NCI-H2107 (cell line): ENCODE results near the gene TMEM87B.

ENCODE experiments used
- DNase-seq: peaks from one replicate; lab custom pipeline; 2025; lab: John Stamatoyannopoulos, UW

Gene TMEM87B

DNA sequence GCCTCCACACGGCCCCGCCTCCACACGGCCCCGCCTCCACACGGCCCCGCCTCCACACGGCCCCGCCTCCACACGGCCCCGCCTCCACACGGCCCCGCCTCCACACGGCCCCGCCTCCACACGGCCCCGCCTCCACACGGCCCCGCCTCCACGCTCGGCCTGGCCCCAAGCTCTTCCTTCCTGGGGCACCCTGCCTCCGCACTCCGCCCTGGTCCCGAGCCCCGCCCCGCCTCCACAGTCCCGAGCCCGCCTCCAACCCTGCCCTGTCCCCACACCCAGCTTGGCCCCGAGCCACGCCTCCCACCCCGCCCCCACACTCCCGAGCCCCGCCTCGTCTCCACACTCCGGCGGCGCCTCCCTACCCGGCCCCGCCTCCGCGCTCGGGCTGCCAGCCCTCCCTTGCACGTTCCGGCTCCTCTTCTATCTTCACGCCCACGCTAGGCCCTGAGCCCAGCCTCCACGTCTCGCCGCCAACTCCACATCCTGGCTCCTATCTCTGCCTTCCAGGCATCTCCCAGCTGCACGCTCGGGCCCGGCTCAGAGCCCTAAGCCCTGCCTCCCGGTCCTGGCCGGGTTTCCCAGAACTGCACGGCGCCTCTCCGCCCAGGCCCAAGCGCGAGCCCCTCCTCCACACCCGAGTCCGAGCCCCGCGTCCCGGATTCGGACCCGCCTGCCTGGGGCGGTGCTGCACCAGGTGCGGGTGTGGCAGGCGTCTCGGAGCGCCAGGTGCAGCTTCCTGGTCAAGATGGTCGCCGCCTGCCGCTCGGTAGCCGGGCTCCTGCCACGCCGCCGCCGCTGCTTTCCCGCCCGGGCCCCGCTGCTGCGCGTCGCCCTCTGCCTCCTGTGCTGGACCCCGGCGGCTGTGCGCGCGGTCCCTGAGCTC is at the start of gene TMEM87B:
Gene TMEM87B (plus strand): TSS at position 423 of the 883 bp plus-strand sequence. CDS start 323 bp downstream, at position 746.
- DNase-seq = peak; percentile 78

DNA sequence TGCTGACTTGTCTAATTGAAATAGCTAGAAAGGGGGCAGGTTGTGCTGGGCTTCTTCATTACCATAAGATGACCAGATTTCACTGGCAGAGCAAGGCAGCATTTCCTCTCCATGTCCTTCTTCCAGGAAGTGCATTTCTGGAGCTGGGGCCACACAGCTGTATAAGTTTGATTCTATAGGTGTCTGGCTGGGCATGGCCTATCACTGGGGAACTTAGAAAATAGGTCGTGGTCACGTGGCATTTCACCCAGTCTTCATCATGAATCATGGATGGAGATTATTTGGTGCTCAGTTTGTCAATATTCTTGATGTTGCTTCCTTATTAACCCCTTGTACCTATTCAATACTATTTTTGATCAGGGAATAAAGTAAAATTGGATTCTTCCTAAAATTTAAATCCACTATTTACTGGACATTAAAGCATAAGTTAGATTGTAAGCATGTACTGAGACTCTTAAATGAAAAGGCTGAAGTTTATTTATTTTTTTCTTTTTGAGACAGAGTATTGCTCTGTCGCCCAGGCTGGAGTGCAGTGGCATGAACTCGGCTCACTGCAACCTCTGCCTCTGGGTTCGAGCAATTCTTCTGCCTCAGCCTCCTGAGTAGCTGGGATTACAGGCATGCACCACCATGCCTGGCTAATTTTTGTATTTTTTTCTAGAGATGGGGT is 49.5 kb upstream of the TMEM87B start:
- no peak for DNase-seq

DNA sequence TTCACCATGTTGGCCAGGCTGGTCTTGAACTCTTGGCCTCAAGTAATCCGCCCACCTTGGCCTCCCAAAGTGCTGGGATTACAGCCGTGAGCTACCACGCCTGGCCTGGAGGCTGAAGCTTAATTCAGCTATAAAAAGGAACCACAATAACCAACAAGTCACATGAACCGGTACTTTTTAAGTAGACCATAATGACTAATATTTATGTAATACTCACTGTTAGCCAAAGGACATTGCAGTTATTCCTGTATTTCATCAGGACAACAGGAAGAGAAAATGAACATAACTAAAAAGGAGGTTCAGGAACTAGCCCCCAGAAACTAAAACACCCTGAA is 49.0 kb upstream of the TMEM87B start:
- no peak for DNase-seq

DNA sequence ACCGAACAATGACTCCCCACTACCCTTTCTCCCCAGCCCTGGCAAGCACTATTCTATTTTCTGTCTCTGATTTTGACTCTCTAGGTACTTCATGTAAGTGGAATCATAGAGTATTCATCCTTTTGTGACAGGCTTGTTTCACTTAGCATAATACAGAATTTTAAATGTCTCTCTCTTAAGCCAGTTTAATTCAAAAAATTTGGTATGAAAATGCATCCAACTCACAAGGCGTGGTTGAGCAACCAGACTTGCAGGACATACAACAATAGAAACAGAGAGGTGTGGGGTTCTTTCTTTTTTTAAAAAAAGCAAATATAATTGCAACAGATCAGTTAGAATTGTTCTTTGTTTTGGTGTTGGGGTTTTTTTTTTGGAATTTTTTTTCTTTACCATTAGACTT is 47.6 kb upstream of the TMEM87B start:
- DNase-seq = no peak

DNA sequence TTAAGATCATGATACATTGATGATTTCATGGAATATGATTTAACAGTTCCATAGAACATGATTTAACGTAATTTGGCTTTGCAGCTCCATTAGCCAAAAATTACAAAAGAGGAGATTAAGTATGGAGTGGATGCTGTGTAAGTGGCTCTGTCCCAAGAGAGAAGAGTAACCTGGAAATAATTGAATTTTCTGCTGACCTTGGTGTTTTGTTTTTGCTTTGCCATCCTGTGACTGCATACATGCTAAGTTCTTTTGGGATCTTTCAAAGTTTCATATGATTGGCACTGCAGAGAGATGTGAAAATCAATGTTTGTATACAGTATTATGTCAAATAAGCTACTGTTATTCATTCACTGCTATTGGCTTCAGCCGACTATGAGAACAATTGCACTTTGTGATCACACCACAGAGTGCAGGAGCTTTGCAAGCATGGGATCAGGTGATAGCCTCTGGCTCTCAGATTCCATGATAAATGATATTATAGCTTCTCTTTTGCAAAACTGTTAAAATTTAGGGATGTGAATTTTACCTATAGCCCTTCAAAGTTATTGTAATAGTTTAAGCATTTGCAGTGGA is 46.1 kb upstream of the TMEM87B start:
- no peak for DNase-seq

DNA sequence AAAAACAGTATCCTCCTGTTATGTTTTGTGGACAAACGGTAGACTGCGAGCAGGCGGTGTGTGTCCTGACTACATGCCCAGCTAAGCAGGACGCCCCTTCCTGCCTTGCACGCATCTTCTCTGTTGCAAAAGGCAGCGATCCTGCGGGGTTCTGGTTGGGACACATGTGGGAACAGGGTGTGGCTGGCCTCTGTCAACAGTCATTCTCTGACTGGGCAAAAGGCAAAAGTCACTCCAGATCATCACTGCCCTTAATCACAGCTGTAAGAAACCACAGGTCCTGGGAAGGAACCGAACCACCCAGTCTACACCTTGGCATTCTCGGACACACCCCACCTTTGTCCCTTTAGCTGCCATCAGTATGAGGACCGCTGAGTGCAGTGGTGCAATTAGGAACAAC is 44.3 kb upstream of the TMEM87B start:
- DNase-seq = no peak

DNA sequence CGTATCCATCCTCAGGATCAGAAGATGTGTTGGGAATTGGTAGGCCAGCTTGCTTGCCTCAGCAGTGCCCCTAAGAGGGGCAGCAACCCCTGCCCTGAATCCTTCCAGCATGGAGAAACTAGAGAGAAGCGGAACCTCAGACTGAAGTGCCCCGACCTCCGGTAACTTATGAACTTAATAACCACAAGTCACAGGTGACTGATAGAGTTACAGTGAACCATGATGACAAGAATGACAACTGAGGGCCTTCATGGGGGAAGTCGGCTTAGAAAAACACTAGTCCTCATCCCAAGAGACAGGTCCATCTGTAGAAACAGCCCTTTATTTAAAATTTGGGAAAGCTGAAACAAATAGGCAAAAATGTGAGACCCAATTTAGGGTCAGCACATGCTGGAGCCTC is 42.5 kb upstream of the TMEM87B start:
- DNase-seq = no peak

DNA sequence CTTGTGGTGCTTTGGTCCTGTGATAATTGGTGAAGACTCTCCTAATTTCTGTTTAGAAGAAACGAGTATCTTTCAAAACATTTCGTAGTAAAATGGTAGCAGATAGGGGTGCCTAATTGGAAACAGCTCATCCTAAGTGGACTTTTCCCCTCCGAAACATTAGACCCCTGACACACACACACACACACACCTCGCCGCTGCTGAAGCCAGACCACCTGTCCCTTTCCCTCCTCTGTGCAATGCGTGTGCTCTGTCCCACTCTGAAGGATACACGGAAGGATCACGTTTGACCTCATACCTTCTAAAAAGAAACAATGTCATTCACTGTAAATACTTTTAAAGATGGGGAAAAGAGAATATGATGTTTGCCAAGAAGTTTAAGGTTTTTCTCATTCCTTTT is 36.2 kb upstream of the TMEM87B start:
- no peak for DNase-seq

DNA sequence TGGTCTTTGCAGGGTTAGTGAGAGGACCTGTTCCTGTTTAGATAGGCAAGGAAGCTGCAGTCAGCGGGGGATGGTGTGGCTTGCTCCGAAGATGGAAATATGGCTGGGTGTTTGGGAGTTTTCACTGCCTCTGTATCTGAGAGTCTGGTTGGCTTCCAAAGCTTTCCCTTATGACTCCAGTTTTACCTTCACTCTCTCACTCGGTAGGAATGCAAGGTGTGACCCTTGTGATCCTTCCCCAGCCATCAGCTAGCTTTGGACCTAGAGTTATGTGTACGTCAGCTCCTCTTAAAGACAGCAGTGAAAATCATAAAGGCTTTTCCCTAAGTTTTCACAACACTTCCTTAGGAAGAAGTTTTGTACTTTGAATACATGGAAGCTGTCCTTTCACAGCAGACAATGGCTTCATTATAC is 35.5 kb upstream of the TMEM87B start:
- no peak for DNase-seq

- no peak for DNase-seq
Observed at GRCh38 chr2:112020561-112020960, 34.5 kb upstream of the TMEM87B start.

DNA sequence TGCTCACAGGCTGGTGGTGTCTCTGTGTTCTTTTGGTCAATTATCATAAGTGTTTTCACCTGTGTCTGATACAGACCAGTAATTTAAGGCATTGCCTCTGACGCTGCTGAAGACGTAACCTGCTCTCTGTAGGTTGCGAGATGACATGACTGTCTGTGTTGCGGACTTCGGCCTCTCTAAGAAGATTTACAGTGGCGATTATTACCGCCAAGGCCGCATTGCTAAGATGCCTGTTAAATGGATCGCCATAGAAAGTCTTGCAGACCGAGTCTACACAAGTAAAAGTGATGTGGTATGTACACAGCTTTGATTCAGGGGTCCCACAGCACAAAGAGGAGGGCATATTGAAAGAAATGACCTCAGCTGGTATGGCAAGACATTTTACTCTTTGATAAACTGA is 33.8 kb upstream of the TMEM87B start:
- DNase-seq = no peak

DNA sequence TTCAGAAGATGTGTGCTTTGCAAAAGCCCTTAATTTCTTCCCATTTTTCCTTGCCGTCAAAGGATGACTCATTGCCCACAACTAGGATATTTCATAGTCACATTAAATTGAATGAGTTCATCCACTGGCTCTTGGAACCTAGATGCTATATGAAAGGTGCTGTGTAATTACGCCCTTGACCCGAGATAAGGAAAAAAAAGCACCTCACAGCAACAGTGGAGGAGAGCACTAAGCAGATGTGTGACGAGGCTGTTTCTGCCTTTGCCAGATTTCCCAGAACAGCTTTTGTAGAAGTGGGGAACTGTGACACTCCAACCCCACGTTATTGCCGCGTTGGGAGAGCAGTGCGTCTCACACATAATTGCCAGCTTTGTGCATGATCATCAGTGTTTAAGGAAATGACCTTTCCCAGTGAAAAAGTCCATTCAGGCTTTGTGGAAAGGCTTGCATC is 33.3 kb upstream of the TMEM87B start:
- no peak for DNase-seq

GRCh38 chr2:112023707-112024106 is 31.4 kb upstream of the TMEM87B start:
- no peak for DNase-seq

GRCh38 chr2:112024231-112024630 is 30.8 kb upstream of the TMEM87B start:
- DNase-seq = no peak

DNA sequence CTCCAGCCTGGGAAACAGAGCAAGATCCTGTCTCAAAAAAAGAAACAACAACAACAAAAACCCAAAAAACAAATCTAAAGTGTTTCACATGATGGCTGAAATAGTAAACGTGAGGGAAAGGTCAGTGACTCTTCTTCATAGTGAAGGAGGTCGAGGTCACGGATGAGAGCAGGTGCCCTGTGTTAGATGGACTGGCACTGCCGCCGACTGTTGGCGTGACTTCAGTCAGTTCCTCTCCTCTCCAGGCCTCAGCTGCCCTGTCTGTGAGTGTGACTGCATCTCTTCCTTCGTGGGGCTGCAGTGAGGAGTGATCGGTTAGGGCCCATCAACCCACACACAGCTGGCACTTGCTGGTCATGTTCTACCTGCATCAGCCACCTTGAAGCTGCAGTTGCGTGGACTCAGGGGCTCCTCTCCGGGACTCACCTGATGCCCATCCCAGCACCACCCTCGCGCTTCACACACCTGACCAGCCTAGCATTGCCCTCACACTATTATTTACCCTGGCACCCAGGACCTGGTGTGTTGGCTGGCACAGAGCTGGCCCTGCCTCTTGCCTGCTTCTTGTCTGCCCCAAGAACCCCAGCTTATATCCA is 30.1 kb upstream of the TMEM87B start:
- no peak for DNase-seq

- DNase-seq = no peak
Observed at GRCh38 chr2:112026509-112026908, 28.6 kb upstream of the TMEM87B start.

GRCh38 chr2:112027767-112028166 is 27.3 kb upstream of the TMEM87B start:
- DNase-seq = no peak

DNA sequence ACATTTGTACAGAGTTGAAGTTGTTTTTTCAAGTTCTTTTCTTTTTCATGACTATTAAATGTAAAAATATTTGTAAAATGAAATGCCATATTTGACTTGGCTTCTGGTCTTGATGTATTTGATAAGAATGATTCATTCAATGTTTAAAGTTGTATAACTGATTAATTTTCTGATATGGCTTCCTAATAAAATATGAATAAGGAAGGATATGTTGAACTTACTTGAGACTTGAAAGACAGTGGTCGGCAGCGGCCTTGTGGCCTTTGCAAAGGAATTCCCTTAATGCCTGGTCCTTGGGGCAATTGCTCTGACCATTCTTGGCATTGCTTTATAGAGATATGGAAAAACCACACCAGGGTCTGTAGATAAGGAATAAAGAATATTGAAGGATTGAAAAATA is 25.9 kb upstream of the TMEM87B start:
- DNase-seq = no peak

DNA sequence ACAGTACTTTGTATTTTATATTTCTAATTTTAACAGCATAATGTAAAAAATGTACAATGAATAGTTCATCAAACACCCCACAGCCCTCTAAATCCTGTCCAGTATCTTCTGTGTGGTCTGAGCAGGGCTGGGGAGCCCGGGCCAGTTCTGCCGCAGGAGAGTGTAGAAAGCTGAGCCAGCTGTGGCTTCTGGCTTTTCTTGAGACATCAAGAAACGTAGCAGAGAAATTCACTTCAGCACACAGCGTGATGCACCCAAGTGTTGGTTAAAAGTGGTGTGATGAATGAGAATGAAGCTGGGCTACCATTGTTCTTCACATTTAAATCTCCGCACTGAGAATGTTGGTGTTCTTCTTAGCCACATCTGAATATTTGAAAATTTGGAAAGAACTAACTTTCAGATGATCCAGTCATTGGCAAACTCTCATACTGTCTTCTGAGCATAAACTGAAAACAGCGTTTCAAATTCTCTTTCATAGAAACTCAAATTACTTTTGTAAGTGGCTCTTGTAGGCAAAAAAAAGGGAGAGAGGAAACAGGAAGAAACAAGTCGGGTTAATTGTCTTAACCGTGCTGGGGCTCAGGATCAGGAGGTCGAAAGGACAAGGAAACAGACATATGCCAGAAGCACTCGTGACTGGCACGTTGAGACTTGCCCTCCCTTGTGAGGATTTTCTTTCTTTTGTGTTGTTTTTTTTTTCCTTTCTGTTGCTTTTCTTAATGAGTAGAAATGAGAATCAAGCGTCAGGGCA is 23.4 kb upstream of the TMEM87B start:
- no peak for DNase-seq

DNA sequence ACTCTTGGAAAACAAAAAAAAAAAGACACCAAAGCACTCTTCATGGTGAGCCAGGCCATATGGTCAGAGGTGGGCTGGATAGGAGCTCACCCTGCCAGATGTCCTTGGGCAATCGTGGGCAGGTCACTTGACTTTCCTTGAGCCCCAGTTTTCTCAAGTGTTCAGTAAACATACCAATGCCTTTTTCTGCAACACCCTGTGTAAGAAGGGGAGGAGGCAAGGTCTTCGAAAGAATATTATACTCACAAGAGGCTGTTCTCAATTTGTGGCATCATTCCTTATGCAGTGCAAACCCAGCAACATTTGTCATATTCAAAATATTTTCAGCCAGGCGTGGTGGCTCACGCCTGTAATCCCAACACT is 22.9 kb upstream of the TMEM87B start:
- no peak for DNase-seq

GRCh38 chr2:112032689-112033465 is 22.2 kb upstream of the TMEM87B start:
- DNase-seq = no peak
